ENCODE results near the gene SCML2.
"Not testable (repeated sequence)": the region's sequence is repeated elsewhere in the genome, so short reads cannot be mapped to it uniquely, and the experiment has no call there.

SCML2 gene

GRCh38 chrX:18271725-18272124 is 82.8 kb downstream of the SCML2 start:
- DNase-seq (ENCODE audit: low spot score): no peak

GRCh38 chrX:18271309-18271708 is 83.2 kb downstream of the SCML2 start:
- DNase-seq (ENCODE audit: low spot score): no peak

GRCh38 chrX:18255059-18255458 is 99.4 kb downstream of the SCML2 start:
- no peak for DNase-seq (ENCODE audit: low spot score)

GRCh38 chrX:18252644-18253359 is 101.7 kb downstream of the SCML2 start:
- no peak for DNase-seq (ENCODE audit: low spot score)

- DNase-seq (ENCODE audit: low spot score): not testable (repeated sequence)
Measured at GRCh38 chrX:18229646-18230045, 124.8 kb downstream of the SCML2 start.

- no peak for DNase-seq (ENCODE audit: low spot score)
Measured at GRCh38 chrX:18228069-18228468, 126.4 kb downstream of the SCML2 start.

GRCh38 chrX:18227458-18227857 is 127.0 kb downstream of the SCML2 start:
- no peak for DNase-seq (ENCODE audit: low spot score)

- DNase-seq (ENCODE audit: low spot score): no peak
Measured at GRCh38 chrX:18220786-18221185, 133.7 kb downstream of the SCML2 start, which contains the start of gene BEND2. Gene BEND2 (minus strand): TSS chrX:18220886. CDS start chrX:18220750, 136 bp downstream.

GRCh38 chrX:18210470-18210869 is 144.0 kb downstream of the SCML2 start:
- DNase-seq (ENCODE audit: low spot score): peak; percentile 17

GRCh38 chrX:18206657-18207056 is 147.8 kb downstream of the SCML2 start:
- DNase-seq (ENCODE audit: low spot score): no peak

- DNase-seq (ENCODE audit: low spot score): no peak
Measured at GRCh38 chrX:18203631-18204030, 150.9 kb downstream of the SCML2 start.

GRCh38 chrX:18194688-18195087 is 159.8 kb downstream of the SCML2 start:
- DNase-seq (ENCODE audit: low spot score): no peak
